ENCODE results near the gene F10.
"Not testable (repeated sequence)": the region's sequence is repeated elsewhere in the genome, so short reads cannot be mapped to it uniquely, and the experiment has no call there.

Gene F10

DNA sequence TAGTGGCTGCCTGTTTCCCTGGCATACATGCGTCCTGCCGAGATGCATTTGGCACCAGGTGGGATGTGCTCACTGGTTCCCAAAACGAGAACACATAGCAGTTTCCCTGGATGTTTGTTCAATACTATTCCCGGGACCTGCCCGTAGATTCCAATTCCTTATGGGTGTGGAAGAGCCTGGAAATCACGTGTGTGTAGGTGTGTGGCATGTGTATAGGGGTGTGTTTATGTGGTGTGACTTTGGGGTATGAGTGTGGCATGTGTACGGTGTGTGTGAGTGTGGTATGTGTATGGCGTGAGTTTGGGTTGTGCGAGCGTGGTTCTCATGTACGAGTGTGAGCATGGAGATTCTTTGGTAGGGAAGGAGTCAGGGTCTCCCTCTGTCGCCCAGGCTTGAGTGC, 19.9 kb upstream of the F10 start:
- DNase-seq: no peak

DNA sequence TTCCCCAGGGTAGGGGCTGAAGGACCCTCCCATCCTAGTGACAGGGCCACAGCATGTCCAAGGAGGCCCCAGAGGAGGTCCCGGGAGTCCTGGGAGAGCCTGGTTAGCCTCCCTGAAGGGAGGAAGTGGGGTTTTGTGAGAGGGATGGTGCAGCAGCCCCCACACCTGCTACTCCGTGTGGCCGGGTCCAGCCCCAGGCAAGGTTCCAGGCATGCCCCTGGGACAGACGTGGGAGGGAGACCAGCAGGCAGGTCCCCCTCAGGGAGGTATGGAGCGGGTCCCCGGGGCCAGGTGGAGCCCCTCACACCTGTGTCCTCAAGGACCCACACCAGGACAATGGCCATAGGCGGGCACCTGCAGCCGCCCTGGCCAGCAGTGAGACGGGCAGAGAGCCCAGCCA, 19.0 kb upstream of the F10 start:
- no peak for DNase-seq

DNA sequence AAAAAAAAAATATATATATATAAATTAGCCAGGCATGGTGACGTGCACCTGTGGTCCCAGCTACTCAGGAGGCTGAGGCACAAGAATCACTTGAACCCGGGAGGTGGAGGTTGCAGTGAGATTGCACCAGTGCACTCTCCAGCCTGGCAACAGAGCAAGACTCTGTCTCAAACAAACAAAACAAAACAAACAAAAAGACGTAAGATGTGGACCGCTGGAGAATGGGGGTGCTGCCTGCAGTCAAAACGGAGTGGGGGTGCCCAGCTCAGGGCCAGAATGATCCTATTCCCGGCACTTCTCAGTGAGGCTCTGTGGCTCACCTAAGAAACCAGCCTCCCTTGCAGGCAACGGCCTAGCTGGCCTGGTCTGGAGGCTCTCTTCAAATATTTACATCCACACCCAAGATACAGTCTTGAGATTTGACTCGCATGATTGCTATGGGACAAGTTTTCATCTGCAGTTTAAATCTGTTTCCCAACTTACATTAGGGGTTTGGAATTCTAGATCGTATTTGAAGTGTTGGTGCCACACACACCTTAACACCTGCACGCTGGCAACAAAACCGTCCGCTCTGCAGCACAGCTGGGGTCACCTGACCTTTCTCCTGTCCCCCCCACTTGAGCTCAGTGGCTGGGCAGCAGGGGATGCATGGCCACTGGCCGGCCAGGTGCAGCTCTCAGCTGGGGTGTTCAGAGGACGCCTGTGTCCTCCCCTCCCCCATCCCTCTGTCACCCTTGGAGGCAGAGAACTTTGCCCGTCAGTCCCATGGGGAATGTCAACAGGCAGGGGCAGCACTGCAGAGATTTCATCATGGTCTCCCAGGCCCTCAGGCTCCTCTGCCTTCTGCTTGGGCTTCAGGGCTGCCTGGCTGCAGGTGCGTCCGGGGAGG, 17.3 kb upstream of the F10 start, which contains the start of gene F7:
TSS of gene F7 (plus strand) at position 760 of the 889 bp plus-strand sequence. CDS start at position 811, 51 bp downstream.
- no peak for DNase-seq

DNA sequence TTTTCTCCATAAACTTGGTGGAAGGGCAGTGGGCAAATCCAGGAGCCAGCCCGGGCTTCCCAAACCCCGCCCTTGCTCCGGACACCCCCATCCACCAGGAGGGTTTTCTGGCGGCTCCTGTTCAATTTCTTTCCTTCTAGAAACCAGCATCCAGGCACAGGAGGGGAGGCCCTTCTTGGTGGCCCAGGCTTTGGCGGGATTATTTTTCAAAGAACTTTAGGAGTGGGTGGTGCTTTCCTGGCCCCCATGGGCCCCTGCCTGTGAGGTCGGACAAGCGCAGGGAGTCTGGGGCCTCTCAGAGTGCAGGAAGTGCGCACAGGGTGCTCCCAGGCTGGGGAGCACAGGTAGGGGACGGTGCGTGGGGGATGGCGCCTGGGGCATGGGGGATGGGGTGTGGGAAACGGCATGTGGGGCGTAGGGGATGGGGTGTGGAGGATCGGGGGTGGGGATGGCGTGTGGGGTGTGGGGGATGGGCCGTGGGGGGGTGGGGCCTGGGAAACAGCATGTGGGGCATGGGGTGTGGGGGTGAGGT, 16.6 kb upstream of the F10 start:
- no peak for DNase-seq

DNA sequence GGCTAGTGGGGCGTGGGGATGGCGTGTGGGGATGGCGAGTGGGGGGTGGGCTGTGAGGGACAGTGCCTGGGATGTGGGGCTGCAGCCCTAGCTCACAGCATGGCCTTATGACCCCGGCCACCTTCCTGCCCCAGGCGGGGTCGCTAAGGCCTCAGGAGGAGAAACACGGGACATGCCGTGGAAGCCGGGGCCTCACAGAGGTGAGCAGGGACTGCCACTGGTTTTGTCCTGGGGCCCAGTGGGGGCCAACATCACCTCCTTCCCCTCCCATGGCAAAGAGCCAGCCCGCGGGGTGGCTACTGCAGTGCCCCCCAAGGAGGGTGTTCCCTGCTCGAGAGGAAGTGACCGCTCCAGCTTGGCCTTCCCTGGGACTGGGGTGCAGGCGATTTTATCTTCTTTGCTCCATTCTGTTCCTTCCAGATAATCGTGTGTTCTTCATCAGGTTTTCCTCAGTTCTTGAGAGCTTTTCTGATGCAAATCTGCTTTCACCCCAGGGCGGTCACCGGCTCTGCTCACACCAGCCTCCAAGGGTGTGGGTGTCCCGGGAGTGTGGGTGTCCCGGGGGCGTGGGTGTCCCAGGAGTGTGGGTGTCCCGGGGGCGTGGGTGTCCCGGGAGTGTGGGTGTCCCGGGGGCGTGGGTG, 15.8 kb upstream of the F10 start:
- no peak for DNase-seq

DNA sequence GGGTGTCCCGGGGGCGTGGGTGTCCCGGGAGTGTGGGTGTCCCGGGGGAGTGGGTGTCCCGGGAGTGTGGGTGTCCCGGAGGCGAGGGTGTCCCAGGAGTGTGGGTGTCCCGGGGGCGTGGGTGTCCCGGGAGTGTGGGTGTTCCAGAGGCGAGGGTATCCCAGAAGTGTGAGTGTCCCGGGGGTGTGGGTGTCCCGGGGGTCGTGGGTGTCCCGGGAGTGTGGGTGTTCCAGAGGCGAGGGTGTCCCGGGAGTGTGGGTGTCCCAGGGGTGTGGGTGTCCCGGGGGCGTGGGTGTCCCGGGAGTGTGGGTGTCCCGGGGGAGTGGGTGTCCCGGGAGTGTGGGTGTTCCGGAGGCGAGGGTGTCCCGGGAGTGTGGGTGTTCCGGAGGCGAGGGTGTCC, 14.1 kb upstream of the F10 start:
- not testable (repeated sequence) for DNase-seq

DNA sequence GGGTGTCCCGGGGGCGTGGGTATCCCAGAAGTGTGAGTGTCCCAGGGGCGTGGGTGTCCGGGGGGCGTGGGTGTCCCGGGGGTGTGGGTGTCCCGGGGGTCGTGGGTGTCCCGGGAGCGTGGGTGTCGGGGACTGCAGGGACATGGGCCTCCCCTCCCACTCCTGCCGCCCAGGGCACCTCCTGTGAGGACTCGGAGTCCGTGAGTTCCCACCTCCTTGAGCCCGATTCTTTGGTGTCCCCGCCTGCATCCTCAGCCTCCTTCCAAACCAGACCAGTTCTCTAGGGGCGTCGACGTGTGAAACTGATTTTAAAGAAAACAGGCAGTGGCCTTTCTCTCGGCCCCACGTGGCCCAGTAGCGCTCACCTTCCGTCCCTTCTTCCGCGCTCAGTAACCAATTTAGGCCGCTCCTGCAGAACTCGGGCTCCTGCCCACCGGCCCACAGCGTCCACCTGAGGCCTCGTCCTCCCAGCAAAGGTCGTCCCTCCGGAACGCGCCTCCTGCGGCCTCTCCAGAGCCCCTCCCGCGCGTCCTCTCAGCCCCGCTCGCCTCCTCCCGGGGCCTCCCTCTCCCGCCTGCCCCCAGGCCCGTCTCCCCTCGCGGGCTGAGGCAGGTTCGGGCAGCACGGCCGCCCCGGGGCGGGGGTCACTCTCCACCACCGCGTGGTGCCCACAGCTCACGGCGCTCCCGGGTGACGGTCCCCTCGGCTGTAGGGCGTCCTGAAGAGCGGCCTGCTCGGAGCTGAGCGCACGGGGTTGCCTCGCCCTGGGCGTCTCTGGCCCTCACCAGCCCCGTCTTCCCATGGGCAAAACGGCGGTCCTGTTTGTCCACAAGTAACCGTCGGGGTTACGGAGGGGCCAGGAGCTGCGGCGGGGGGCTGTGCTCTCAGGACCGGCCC, 13.2 kb upstream of the F10 start:
- DNase-seq: no peak

DNA sequence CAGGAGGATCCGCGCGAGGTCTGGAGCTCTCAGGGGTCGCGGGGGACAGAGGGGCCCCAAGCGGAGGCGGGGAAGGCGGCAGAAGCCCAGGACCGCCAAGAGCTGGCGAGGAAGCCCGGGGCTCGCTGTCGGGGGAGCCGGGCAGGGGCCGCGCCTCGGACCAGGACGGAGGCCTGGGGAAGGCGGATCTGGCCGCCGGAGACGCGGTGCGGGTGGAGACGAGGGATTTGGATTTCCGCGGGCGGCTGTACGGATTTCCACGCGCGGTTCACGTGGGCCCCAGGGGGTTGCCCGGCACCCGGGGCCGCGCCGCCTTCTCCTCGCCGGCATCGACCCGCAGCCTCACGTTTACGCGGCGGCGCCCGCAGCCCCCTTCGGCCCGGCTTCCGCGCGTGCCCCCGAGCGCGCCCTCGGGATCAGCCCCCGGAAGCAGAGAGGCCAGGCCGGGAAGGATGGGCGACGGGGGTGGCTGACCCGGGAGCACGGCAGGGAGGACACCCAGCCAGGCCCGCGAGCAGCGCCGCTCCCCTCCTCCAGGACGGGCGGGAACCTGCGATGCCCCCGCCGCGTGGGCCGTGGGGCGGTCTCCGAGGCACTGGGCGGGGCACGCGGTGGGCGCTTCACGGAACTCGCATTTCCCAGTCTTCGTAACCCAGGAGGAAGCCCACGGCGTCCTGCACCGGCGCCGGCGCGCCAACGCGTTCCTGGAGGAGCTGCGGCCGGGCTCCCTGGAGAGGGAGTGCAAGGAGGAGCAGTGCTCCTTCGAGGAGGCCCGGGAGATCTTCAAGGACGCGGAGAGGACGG, 12.3 kb upstream of the F10 start:
- DNase-seq: no peak

DNA sequence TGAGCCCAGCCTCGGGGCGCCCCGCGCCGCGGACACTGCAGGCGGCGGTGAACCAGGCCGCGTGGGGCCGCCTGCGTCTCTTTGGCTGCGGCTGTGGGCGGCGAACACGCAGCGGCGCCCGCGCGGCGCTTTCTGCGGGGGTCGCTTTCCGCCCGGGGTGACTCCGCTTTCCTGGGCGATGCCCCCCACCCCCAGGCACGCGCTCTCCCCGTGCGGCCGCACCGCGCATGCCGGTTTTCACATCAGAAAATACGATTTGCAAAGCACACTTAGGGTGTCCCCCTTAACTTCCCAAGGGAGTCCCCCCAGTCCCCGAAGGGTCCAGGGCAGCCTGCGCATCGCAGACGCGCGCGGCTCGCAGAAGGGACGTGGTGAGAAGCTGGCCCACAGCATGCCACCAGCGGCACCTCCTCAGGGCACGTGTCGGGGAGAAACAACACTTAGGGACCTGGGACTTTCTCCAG, 11.7 kb upstream of the F10 start:
- no peak for DNase-seq

DNA sequence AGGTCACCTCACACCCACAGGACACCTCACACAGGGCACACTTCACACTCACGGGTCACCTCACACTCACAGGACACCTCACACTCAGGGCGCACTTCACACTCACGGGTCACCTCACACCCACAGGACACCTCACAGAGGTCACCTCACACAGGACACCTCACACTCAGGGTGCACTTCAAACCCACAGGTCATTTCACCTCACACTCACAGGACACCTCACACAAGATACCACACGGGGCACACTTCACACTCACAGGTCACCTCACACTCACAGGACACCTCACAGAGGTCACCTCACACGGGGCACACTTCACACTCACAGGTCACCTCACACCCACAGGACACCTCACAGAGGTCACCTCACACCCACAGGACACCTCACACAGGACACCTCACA, 10.8 kb upstream of the F10 start:
- not testable (repeated sequence) for DNase-seq

DNA sequence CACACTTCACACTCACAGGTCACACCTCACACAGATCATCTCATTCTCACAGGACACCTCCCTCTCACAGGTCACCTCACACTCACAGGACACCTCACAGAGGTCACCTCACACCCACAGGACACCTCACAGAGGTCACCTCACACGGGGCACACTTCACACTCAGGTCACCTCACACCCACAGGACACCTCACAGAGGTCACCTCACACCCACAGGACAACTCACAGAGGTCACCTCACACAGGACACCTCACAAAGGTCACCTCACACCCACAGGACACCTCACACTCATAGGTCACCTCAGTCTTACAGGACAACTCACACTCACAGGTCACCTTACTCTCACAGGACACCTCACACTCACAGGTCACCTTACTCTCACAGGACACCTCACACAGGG, 10.1 kb upstream of the F10 start:
- DNase-seq: not testable (repeated sequence)

DNA sequence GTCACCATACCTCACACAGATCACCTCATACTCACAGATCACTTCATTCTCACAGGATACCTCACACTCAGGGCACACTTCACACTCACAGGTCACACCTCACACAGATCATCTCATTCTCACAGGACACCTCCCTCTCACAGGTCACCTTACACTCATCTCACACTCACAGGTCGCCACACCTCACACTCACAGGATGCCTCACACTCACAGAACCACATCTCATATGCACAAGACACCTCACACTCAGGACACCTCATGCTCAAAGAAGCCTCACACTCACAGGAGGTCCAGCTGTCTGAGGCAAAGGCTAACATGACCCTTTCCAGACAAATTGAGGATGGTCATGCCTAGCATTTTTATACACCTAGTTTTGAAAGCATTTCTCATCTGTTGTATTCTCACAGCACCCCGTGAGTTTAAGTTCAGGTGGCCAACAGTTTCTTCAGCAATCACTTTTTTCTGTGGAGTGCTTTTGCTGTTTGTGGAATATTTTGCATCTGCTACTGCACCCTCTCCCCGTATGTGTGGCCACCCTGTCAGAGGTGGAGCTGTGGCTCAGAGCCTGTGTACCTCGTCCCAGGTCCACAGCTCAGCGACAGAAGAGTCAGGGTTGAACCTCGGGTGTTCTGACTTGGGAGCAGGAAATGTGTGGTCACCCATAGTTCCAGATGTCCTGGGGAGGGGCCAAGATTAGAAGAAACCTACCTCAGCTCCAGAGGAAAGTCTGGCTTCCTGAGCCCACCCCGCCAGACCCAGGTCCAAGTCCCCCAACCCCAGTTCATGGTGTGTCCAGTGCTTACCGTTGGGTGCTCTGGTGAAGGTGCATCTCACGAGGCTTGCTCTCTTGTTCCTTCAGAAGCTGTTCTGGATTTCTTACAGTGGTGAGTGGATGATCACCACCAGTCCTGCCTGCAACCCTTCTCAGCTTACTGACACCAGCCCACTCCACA, 9.4 kb upstream of the F10 start:
- DNase-seq: no peak

DNA sequence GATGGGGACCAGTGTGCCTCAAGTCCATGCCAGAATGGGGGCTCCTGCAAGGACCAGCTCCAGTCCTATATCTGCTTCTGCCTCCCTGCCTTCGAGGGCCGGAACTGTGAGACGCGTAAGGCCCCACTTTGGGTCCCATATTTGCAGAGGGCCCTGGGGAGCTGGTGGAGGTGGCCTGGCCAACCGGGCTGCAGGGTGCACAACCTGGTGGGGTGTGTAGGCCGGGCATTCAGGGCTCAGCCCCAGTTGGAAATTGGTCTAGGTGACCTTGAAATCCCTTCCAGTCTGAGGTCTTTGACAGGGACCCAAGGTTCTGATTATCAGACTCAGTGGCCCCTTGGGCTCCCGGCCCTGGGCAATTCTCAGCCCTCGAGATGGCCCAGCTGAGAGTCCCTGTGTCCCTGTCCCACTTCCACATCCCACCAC, 8.7 kb upstream of the F10 start:
- DNase-seq: no peak

DNA sequence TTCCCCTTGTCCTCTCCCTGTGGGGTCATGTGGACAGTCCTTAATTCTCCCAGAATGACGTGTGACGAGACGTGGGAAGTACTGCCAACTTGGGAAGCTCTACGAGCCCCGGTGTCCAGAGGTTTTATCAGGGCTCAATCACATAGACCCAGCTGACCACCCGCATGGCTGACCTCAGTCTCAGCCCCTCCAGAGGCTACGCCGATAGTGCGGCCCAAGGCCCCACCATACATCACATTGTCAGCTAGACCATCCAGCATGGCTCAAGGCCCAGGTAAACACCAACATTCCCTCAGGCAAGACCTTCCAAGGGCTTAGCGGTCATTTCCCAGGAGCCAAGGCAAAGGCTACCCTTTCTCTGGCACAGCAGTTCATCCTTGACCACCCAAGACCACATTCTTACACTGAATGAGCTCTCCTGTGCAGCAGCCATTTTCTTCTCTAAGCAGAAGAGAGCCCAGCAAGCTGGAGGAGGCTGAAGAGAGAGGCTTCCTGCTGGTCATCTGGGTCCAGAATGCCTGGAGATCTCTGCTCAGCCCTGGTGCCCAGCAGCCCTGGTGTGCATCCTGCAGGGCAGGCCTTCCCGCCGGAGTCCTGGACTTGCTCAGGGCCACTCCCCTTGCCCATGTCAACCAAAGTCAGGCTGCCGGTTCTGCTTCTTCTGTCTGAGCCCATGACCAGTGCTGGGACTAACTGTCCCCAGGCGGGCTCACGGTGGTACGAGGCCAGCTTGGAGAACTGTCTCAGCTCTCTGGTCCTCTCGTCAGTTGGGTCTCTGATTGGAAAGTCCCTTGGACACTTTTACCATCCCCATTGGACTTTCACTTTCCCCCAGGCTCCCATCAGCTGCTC, 7.9 kb upstream of the F10 start:
- DNase-seq: no peak

DNA sequence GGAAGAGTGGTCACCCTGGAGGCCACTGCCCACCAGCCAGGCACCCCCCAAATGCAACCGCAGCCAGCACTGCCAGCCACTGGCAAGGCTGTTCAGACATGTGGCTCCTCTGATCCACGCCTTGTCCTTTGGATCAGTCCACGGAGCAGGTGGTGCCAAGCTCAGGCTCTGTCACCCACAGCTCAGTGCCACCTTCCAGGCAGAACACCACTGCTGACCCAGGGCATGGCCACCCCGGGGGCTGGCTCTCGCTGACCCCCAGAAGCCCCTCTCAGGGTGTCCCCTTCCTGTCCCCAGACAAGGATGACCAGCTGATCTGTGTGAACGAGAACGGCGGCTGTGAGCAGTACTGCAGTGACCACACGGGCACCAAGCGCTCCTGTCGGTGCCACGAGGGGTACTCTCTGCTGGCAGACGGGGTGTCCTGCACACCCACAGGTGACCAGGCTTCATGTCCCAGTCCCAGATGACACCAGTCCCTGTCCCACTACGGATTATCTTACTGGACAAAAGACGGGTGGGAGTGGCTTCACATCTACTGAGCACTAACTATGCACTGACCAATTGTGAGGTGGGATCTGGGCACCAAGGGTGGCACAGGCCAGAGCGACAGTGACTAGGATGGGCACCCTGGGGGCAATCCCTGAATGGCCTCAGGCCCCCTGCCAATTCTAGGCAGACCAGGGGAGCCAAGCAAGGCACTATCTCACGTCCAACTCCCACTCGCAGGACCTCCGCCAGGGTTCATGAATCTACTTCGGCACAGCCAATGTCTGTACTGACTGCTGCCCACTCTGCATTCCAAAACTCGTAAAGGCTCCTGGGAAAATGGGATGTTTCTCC, 7.0 kb upstream of the F10 start:
- no peak for DNase-seq

DNA sequence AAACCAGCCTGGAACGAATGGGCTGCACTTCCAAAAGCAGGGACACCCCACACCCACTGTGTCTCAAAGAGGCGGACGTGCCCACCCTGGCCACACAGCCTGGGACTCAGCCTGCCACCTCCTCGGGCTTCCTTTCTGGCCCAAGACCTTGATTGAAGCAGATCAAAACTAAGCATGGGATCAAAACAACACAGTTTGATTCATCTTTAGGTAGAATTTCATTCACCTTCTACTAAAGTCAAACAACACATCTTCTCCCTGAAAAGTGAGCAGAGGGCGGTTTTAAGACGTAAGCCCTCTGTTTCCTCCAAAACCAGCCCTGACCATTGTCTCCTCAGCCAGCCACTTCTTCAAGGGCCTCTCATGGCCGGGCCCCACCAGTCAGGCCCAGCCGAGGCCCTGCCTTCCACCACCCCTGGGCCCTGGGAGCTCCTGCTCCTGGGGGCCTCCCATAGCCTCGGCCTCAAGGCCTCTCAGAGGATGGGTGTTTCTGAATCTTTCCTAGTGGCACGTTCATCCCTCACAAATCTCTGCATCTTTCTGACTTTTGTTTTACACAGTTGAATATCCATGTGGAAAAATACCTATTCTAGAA, 6.3 kb upstream of the F10 start:
- DNase-seq: no peak

DNA sequence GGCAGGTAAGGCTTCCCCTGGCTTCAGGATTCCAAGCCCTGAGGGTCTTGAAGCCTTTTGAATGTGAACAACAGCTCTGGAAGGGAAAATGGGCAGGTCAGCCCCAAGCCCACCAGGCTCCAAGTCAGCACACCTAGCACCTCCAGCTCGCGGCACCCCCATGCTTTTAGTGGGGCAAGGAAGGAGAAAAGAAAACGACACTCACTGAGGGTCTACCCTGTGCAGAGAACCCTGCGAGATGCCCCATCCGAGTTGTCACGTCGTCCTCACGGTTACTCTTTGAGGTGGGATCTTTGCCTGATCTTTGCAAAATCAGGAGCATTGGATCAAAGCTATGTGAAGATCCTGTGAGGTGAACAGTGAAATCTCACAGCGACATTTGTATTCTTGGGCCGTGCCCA, 5.7 kb upstream of the F10 start:
- no peak for DNase-seq

DNA sequence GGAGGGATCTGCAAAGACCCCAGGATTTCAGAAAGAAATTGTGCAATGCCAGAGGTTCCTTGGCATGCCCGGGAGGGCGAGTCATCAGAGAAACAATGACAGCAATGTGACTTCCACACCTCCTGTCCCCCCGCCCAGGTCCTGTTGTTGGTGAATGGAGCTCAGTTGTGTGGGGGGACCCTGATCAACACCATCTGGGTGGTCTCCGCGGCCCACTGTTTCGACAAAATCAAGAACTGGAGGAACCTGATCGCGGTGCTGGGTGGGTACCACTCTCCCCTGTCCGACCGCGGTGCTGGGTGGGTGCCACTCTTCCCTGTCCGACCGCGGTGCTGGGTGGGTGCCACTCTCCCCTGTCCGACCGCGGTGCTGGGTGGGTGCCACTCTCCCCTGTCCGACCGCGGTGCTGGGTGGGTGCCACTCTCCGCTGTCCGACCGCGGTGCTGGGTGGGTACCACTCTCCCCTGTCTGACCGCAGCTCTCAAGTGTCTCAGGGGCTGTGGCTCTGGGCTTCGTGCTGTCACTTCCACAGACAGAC, 5.2 kb upstream of the F10 start:
- DNase-seq: no peak
